Skeletal muscle tissue (tissue), 4 donors: ENCODE data around the gene SERPINB8. TPM values are rescaled to one million over a fixed set of nuclear protein-coding genes. Genes with fewer than 3 reads are reported as not detected.

Experiments used
- H3K27ac ChIP-seq: one replicate; pipeline ENCODE4 v1.7.0; 2013; ENCODE audit warnings: mild to moderate bottlenecking, low read depth, low read length, inconsistent platforms
- H3K27me3 ChIP-seq, 3 donors: one replicate each; pipeline ENCODE4 v1.7.0; 2013; ENCODE audit warnings: low read length in 3 of 3; ENCODE audit not compliant: control insufficient read depth in 3 of 3, insufficient read depth in 3 of 3
- H3K36me3 ChIP-seq, 3 donors: one replicate each; pipeline ENCODE4 v1.7.0; 2013; ENCODE audit warnings: low read length in 3 of 3; ENCODE audit not compliant: control insufficient read depth in 3 of 3, insufficient read depth in 3 of 3
- H3K4me1 ChIP-seq, 3 donors: one replicate each; pipeline ENCODE4 v1.7.0; 2013; ENCODE audit warnings: low read length in 3 of 3, mild to moderate bottlenecking in 3 of 3; ENCODE audit not compliant: control insufficient read depth in 3 of 3, insufficient read depth in 3 of 3
- H3K4me3 ChIP-seq, 3 donors: one replicate each; pipeline ENCODE4 v1.7.0; 2013; ENCODE audit warnings: low read length in 3 of 3
- H3K9ac ChIP-seq, 3 donors: one replicate each; pipeline ENCODE4 v1.7.0; 2013; ENCODE audit warnings: low read length in 3 of 3, mild to moderate bottlenecking in 3 of 3, moderate library complexity in 2 of 3, low read depth in 1 of 3
- H3K9me3 ChIP-seq, 3 donors: one replicate each; pipeline ENCODE4 v1.7.0; 2013; ENCODE audit warnings: low read length in 3 of 3; ENCODE audit not compliant: control insufficient read depth in 3 of 3
- total RNA-seq: library from RNA; depleted of rRNA; stranded (reverse); fragments of >200 nt; gene quantifications from one replicate; pipeline ENCODE4 v1.2.3, GENCODE V29; 2014
- donor health status: Osteomylitis.

Gene SERPINB8
- total RNA-seq, 1 donor from 2014 or later = 1.0 TPM

DNA sequence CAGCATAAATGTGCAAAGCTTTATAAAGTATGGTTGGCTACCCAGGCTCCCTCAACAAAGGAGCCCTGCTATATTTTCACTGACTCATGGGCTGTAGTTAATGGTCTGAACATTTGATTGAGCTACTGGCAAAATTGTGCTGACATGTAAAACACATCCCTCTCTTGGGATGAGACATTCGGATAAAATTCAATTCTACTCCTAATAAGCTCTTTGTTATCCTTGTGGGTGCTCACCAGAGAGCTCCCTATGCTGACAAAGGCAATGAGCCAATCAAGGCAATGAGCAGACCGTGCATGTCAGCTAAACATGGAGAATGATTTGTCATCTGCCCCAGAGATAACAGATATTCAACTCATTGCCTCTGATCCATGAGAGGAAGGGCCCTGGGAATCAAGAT, 27.7 kb downstream of the SERPINB8 start:
- Histone ChIP-seq H3K27ac (no peak overlapping the region), H3K4me3 (no peak overlapping the region), H3K4me1 (no peaks in the 10 kb centered on the region), H3K36me3 (no peaks in the 10 kb centered on the region), H3K27me3 (peaks cover 0 to 10% (median 7%) of the 10 kb centered on the region in 3 donors), H3K9ac (no peak overlapping the region), H3K9me3 (peaks cover 0 to 2% (median 0%) of the 10 kb centered on the region in 3 donors)

DNA sequence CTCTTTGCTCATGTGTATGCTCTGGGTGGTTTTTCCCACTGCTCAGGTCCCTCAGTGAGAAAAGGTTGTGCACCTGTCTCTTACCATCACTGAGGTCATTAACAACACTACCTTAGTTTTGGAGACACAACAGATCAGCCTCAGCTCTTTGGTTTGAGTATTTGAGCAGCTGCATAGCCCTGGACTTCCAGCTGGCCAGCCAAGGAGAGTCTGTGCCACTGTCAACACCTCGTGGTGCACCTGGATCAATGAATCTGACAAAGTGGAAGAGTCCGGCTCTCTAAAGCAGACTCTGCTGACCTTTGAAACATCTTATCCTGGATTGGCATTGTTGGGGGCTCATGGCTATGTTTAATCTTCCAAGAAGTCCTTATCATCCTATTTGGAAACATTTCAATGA, 30.0 kb downstream of the SERPINB8 start:
- H3K9me3 ChIP-seq = peaks cover 0 to 2% (median 0%) of the 10 kb centered on the region in 3 donors
- H3K27ac ChIP-seq = no peak overlapping the region
- no peak overlapping the region for H3K9ac ChIP-seq
- H3K27me3 ChIP-seq = peaks cover 3 to 10% (median 7%) of the 10 kb centered on the region in 3 donors
- H3K4me1 ChIP-seq = no peaks in the 10 kb centered on the region
- H3K4me3 ChIP-seq = no peak overlapping the region
- no peaks in the 10 kb centered on the region for H3K36me3 ChIP-seq

DNA sequence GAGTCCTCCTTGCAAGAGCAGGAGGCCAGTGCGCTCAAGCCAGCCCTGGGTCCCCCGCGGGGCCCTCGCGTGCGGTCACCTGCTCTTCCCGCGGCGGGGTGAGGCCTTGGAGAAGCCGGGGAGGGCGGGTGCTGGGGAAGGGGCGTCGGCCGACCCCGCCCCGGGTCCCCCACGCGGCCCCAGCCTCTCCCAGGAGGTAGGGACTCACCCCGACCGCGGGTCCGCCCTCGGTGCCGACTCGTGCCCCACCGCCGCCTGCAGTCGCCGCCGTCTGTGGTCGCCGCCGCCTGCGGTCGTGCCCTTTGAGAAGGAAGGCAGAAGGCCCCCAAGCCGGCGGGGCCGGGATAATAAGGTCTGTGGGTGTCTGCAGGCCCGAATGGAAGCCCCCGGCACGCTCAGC, 32.7 kb downstream of the SERPINB8 start:
- H3K9me3 ChIP-seq = no peaks in the 10 kb centered on the region
- H3K4me1 ChIP-seq = no peaks in the 10 kb centered on the region
- peaks cover 3 to 10% (median 7%) of the 10 kb centered on the region in 3 donors for H3K27me3 ChIP-seq
- H3K27ac ChIP-seq = no peak overlapping the region
- H3K4me3 ChIP-seq = no peak overlapping the region
- H3K36me3 ChIP-seq = no peaks in the 10 kb centered on the region
- no peak overlapping the region for H3K9ac ChIP-seq

DNA sequence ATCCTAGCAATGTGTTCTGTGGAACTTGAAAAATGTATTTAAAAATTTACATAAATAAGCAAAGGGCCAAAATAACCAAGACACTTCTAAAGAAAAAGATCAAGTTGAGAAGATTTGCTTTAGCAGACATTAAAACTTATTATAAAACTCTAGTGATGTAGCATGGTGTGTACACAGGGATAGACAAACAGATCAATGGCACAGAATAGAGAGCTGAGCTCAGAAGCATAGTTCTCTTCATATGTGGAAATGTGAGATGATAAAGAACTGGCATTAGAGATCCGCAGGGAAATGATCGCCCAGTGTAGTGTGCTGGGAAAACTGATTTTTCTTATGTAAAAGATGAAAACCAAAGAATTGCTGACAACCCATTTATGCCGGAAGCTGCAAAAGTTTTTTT, 39.4 kb downstream of the SERPINB8 start:
- H3K4me3 ChIP-seq = no peak overlapping the region
- H3K36me3 ChIP-seq = no peaks in the 10 kb centered on the region
- H3K4me1 ChIP-seq = no peaks in the 10 kb centered on the region
- no peak overlapping the region for H3K9ac ChIP-seq
- H3K27ac ChIP-seq = no peak overlapping the region
- H3K27me3 ChIP-seq = peaks cover 0 to 2% (median 0%) of the 10 kb centered on the region in 3 donors
- H3K9me3 ChIP-seq = no peaks in the 10 kb centered on the region

DNA sequence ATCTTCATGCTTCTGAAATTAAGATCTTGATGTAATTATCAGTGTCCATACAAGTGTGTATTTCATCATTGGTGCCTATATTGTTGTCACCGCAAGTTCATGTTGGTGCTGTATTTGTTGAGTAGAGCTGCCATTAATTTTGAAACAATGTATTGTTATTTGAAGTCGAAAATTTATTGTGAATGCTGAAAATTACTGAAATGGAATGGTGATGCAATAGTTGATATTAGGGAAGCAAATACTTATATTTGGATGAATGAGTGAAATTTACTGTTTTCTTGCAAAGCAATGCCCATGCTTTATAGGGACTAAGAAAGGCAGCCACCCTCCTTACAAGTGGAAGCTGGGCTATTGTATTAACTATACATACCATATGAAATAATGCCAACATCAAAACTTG, 41.6 kb downstream of the SERPINB8 start:
- H3K27me3 ChIP-seq = peaks cover 0 to 2% (median 0%) of the 10 kb centered on the region in 3 donors
- H3K4me1 ChIP-seq = no peaks in the 10 kb centered on the region
- H3K9ac ChIP-seq = no peak overlapping the region
- no peak overlapping the region for H3K4me3 ChIP-seq
- H3K27ac ChIP-seq = no peak overlapping the region
- H3K9me3 ChIP-seq = no peaks in the 10 kb centered on the region
- no peaks in the 10 kb centered on the region for H3K36me3 ChIP-seq

GRCh38 chr18:64017870-64018269, 48.0 kb downstream of the SERPINB8 start:
- no peaks in the 10 kb centered on the region for H3K4me1 ChIP-seq
- H3K9me3 ChIP-seq = no peaks in the 10 kb centered on the region
- no peaks in the 10 kb centered on the region for H3K27me3 ChIP-seq
- no peak overlapping the region for H3K27ac ChIP-seq
- no peak overlapping the region for H3K9ac ChIP-seq
- no peaks in the 10 kb centered on the region for H3K36me3 ChIP-seq
- H3K4me3 ChIP-seq = no peak overlapping the region

GRCh38 chr18:64019922-64020756, 50.3 kb downstream of the SERPINB8 start:
- H3K4me3 ChIP-seq = no peak overlapping the region
- no peaks in the 10 kb centered on the region for H3K9me3 ChIP-seq
- H3K9ac ChIP-seq = no peak overlapping the region
- no peaks in the 10 kb centered on the region for H3K27me3 ChIP-seq
- H3K27ac ChIP-seq = no peak overlapping the region
- H3K4me1 ChIP-seq = no peaks in the 10 kb centered on the region
- no peaks in the 10 kb centered on the region for H3K36me3 ChIP-seq

- Histone ChIP-seq H3K9me3 (no peaks in the 10 kb centered on the region), H3K4me1 (no peaks in the 10 kb centered on the region), H3K27me3 (peaks cover 0 to 5% (median 0%) of the 10 kb centered on the region in 3 donors), H3K27ac (no peak overlapping the region), H3K9ac (no peak overlapping the region), H3K36me3 (no peaks in the 10 kb centered on the region), H3K4me3 (no peak overlapping the region)
Measured at GRCh38 chr18:64026350-64026749, 56.5 kb downstream of the SERPINB8 start.

GRCh38 chr18:64027931-64028695, 58.2 kb downstream of the SERPINB8 start:
- Histone ChIP-seq H3K27ac (no peak overlapping the region), H3K9me3 (no peaks in the 10 kb centered on the region), H3K9ac (no peak overlapping the region), H3K4me1 (no peaks in the 10 kb centered on the region), H3K27me3 (peaks cover 0 to 5% (median 0%) of the 10 kb centered on the region in 3 donors), H3K4me3 (no peak overlapping the region), H3K36me3 (no peaks in the 10 kb centered on the region)

DNA sequence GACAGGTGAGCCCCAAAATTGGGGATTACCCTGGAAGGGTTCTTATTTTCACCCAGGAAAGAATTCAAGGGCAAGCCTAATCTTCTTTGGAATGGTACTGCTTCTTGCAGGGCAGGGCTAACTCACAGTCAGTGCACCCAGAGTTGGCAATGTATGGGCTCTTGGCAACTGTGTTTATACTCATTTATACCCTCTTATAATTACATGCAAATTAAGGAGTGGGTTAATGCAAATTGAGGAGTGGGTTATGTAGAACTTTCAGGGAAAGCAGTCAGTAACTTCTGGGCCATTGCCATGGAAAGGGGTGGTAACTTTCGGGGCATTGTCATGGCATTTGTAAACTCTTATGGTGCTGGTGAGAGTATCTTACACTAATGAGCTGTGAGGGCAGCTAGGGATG, 59.2 kb downstream of the SERPINB8 start:
- Histone ChIP-seq H3K27me3 (peaks cover 0 to 5% (median 0%) of the 10 kb centered on the region in 3 donors), H3K4me1 (no peaks in the 10 kb centered on the region), H3K36me3 (no peaks in the 10 kb centered on the region), H3K4me3 (no peak overlapping the region), H3K27ac (no peak overlapping the region), H3K9ac (no peak overlapping the region), H3K9me3 (no peaks in the 10 kb centered on the region)
